Measurements from ENCODE around the gene ALDH5A1.

GRCh38 chr6:24520929-24521546 is 26.3 kb downstream of the ALDH5A1 start:
- peak; percentile 72 to 84 (median 78) for TF ChIP-seq CTCF (optimal IDR thresholded peaks at IDR 0.05 in 1 of 3, IDR thresholded peaks at IDR 0.05 in 1 of 3, conservative IDR thresholded peaks at IDR 0.05 in 1 of 3; ENCODE audit: extremely low read depth in 1 of 3, insufficient read depth in 2 of 3, low read length in 3 of 3)
- no peak for TF ChIP-seq EZH2 (IDR thresholded peaks at IDR 0.05; ENCODE audit: low read length)
